ENCODE measurements around the gene DMRT3.

DNA sequence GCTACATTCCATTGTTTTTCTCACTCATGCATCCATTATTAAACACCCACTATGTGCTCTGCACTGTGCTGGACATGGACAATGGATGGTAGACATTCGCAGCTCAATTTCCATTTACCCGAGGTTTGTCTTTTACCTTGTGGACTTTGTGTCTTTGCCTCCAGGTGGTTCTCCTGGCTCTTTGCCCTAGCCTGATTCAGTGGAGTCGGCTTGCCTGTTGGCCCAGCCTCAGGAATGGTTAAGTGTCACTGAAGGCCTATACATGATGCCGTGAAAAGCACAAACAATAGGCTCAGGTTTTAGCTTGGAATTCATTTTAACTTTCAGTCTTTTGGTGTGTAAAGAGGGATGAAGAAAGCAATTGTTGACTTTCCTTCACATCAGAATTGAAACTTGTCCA lies 16.5 kb upstream of the DMRT3 start:
- TF ChIP-seq POLR2A (IDR thresholded peaks at IDR 0.05) (no peak), EP300 (IDR thresholded peaks at IDR 0.05) (no peak)
- TF ChIP-seq, protein P1, sequence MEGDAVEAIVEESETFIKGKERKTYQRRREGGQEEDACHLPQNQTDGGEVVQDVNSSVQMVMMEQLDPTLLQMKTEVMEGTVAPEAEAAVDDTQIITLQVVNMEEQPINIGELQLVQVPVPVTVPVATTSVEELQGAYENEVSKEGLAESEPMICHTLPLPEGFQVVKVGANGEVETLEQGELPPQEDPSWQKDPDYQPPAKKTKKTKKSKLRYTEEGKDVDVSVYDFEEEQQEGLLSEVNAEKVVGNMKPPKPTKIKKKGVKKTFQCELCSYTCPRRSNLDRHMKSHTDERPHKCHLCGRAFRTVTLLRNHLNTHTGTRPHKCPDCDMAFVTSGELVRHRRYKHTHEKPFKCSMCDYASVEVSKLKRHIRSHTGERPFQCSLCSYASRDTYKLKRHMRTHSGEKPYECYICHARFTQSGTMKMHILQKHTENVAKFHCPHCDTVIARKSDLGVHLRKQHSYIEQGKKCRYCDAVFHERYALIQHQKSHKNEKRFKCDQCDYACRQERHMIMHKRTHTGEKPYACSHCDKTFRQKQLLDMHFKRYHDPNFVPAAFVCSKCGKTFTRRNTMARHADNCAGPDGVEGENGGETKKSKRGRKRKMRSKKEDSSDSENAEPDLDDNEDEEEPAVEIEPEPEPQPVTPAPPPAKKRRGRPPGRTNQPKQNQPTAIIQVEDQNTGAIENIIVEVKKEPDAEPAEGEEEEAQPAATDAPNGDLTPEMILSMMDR (IDR thresholded peaks at IDR 0.05): no peak
